Erythroblast (primary cell): ENCODE results near the gene MGLL.

Experiments used
- GATA1 ChIP-seq: IDR thresholded peaks from 2 replicates; pipeline ENCODE4 v1.6.1; 2011; ENCODE audit warnings: low read depth, mild to moderate bottlenecking, control low read depth, low read length, moderate library complexity
- POLR2A ChIP-seq: IDR thresholded peaks from 2 replicates; pipeline ENCODE4 v1.6.1; 2011; ENCODE audit warnings: mild to moderate bottlenecking, low read length

DNA sequence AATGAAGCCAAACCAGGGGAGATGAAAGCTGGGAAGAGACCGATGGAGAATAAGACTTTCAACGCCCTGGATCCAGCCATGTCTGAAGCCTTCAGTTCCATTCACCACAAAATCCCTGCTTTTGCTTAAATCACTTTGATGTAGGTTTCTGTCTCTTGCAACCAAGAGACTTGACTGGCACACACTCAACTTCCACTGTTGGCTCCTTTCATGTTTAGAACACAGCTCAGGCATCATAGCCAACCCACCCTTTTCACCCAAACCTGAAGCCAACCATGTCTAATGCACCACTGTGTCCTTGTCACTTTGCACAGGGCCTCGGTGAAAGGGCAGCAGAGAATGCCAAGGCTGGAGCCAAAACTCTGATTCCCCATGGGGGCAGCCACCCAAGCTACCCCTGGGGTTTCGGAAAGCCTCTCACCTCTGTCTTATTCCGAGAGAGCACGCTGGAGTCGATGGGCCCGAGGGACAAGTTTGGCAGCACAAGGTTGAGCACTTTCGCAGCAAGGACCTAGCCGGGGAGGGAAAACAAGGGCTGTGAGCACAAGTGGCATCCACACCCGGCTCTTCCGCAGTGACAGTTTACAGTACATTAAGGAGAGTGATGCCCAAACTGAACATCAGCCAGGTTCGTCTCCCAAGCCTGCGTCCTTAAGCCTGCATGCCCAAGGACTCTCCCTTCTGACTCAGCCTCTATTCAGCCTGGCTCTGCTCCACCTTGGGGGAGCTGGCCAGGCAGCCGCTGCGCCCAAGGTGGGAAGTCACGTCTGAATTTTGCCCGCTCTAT, 112.0 kb downstream of the MGLL start:
- TF ChIP-seq POLR2A = no peak
- no peak for TF ChIP-seq GATA1
